ENCODE results near the gene CSF3. TPM values are rescaled to one million over a fixed set of nuclear protein-coding genes. Genes with fewer than 3 reads are reported as not detected.

CSF3 gene
- total and polyA plus RNA-seq, 2 of the 4 experiments (the other 2 are of a cell fraction), result not detected

- TF ChIP-seq FOS (IDR thresholded peaks at IDR 0.05; ENCODE audit: low read depth, low read length), result no peak
- no peak for TF ChIP-seq RAD21 (IDR thresholded peaks at IDR 0.05; ENCODE audit: low read length)
- no peak for TF ChIP-seq POLR2A (IDR thresholded peaks at IDR 0.05; ENCODE audit: low read depth, low read length)
- TF ChIP-seq RCOR1 (IDR thresholded peaks at IDR 0.05; ENCODE audit: insufficient replicate concordance, low read length), result no peak
- no peak for TF ChIP-seq SMC3 (IDR thresholded peaks at IDR 0.05; ENCODE audit: low read depth, low read length)
- no peak for TF ChIP-seq CTCF (conservative IDR thresholded peaks at IDR 0.05; ENCODE audit: low read depth, low read length)
- Histone ChIP-seq H4K8ac (ENCODE audit: low read depth in 2 of 2, low read length in 2 of 2) (no peak overlapping the region), H3K9ac (ENCODE audit: low read depth, low read length) (no peak overlapping the region), H2BK15ac (ENCODE audit: low read depth, low read length) (no peak overlapping the region), H3K18ac (ENCODE audit: low read depth, low read length) (no peak overlapping the region), H2AFZ (replicated peaks; ENCODE audit: low read length, poor library complexity) (no peak overlapping the region), H2AK5ac (ENCODE audit: low read depth, low read length) (no peak overlapping the region), H3K4me1 (ENCODE audit: control insufficient read depth, insufficient read depth, low read length) (no peaks in the 10 kb centered on the region), H4K20me1 (ENCODE audit: insufficient read depth, low read length) (no peaks in the 10 kb centered on the region), H2BK20ac (ENCODE audit: low read depth, low read length) (no peak overlapping the region), H2BK120ac (ENCODE audit: low read depth, low read length) (no peak overlapping the region), H3K27ac (ENCODE audit: insufficient read depth, low read length) (no peak overlapping the region), H3K4me2 (ENCODE audit: low read depth, low read length) (no peak overlapping the region), H3K9me1 (ENCODE audit: insufficient read depth, low read length) (no peaks in the 10 kb centered on the region), H2BK5ac (ENCODE audit: low read depth, low read length, poor library complexity, severe bottlenecking) (no peak overlapping the region), H3K4ac (ENCODE audit: low read depth, low read length) (no peak overlapping the region), H4K5ac (ENCODE audit: low read depth, low read length) (no peak overlapping the region), H3K79me1 (ENCODE audit: low read depth in 1 of 2, low read length in 2 of 2) (no peaks in the 10 kb centered on the region), H3K9me3 (ENCODE audit: control insufficient read depth, insufficient read depth, low read length) (no peaks in the 10 kb centered on the region), H2AK9ac (replicated peaks; ENCODE audit: low read depth, low read length, poor library complexity) (no peak overlapping the region), H3K36me3 (ENCODE audit: control insufficient read depth, insufficient read depth, low read length) (no peaks in the 10 kb centered on the region), H3K23ac (ENCODE audit: low read depth, low read length) (no peak overlapping the region), H3K14ac (replicated peaks; ENCODE audit: low read depth, low read length) (no peak overlapping the region), H3K4me3 (ENCODE audit: insufficient read depth, low read depth, low read length) (no peak overlapping the region), H3K27me3 (ENCODE audit: control insufficient read depth, insufficient read depth, low read length) (peaks cover 5% of the 10 kb centered on the region; the same call in 1 of the 2 replicates), H3K56ac (ENCODE audit: extremely low read depth, insufficient read depth, low read length) (no peak overlapping the region), H4K91ac (ENCODE audit: insufficient read depth, low read depth, low read length) (no peak overlapping the region)
- CTCF ChIA-PET, result interaction anchor here (0.8 kb wide), 1 partner anchor 9 kb away, joined by 4 read pairs; no protein-coding TSS in a partner anchor
- POLR2A ChIA-PET (ENCODE audit: unreplicated experiment), result no interaction called here
- dilution Hi-C loops (cut with HindIII; ENCODE audit: low sequenced_read_pairs, unreplicated experiment), result no loop called here
- in situ Hi-C loops (cut with MboI; ENCODE audit: low sequenced_read_pairs), result no loop called here
- DNase-seq (no peak), ATAC-seq (ENCODE audit: low read depth) (no peak)
- no TSS peak for BruUV-seq (replicated peaks)
- intact Hi-C loops (cut with micrococcal nuclease), result no loop called here
- no CpG with 5 or more reads among the region's 7 CpGs for WGBS, 2 experiments (ENCODE audit: extremely low coverage in 2 of 2, insufficient read length in 1 of 2)
These were observed 10.5 kb upstream of the CSF3 start for GRCh38 chr17:40004712-40005111.
